GM12872 (cell line): ENCODE data around the gene LYRM1.

Source experiments
- CTCF ChIP-seq: IDR thresholded peaks from 3 replicates; pipeline ENCODE4 v1.5.1; 2011; ENCODE audit warnings: low read depth, mild to moderate bottlenecking, low read length, moderate library complexity; ENCODE audit not compliant: insufficient read depth

The LYRM1 gene

DNA sequence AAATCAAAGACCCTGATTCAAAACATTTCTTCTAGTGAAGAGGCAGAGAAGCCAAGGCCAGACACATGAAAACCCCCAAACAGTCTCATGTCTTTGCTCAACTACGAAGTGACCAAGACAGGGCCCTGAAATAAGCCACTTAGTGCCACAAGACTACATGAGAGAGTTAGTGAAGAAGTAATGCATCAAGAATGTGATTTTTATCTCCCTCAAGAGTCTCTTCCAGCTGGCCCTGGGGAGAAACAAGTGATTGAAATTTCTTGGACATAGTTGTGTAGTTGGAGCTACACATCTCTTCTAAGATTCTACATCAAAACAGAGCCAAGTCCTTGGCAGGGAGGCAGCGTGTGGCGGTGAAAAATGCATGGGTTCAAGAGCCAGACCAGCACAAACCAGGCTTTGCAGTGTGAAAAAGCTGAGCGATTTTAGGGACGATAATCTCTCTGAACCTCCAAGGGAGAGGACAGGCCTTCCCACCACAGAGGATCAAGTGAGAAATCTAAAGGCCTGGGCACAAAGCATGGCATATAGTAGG lies 30.6 kb downstream of the LYRM1 start:
- TF ChIP-seq CTCF: no peak

GRCh38 chr16:20933589-20933988 lies 33.0 kb downstream of the LYRM1 start:
- TF ChIP-seq CTCF: no peak

DNA sequence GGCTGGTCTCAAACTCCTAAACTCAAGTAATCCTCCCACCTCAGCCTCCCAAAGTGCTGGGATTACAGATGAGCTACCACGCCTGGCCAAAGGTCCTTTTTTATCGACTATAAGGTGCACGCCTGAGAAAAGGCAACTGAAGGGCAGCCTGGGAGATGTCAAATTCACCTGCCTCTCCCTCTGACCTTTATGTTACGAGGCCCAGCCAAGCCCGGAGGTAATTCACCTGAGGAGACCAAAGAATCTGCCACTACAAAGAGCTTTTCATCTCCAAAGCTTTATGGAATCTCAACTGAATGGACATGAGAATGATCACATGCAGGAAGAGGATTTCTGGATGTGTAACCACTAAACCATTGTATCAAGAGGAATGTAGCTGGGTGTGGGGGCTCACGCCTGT lies 37.2 kb downstream of the LYRM1 start:
- TF ChIP-seq CTCF: no peak

GRCh38 chr16:20938426-20938825 lies 37.9 kb downstream of the LYRM1 start:
- no peak for TF ChIP-seq CTCF

- no peak for TF ChIP-seq CTCF
Measured at GRCh38 chr16:20939611-20940010, 39.0 kb downstream of the LYRM1 start.

DNA sequence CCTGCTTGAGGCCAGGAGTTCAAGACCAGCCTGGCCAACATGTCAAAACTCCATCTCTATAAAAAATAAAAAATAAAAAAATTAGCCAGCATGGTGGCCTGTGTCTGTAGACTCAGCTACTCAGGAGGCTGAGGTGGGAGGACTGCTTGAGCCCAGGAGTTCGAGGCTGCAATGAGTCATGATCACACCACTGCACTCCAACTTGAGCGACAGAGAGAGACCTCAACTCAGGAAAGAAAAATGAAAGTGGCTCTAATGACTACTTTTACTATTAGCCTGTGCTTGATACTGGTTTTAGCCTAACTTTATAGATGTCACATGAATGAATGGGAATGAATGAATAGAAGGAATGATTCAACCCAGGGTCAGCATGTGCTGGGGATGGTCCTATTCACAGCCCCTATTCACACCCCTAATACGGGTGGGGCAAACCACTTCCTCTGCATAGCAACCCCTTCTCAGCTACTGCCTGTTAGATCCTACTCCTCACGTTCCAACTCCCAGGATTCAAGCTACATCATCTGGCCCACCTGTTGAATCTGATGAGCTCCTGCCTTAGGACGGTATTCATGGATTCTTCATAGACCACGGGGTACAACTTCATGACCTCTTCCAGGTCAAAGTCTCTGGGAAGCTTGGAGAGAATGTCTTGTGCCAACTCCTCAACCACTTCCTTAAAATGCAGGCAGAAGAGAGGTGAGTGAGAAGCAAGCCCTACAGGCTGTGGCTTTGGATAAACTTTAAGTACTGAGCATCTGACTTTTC lies 40.5 kb downstream of the LYRM1 start:
- TF ChIP-seq CTCF: no peak

GRCh38 chr16:20941636-20941926 lies 41.0 kb downstream of the LYRM1 start:
- no peak for TF ChIP-seq CTCF
